Ovary (tissue), 9 donors: ENCODE results near the gene IDE. TPM values are rescaled to one million over a fixed set of nuclear protein-coding genes. Genes with fewer than 3 reads are reported as not detected.

Experiments
- DNase-seq, 5 donors: peaks; one replicate each; pipeline ENCODE4 v3.0.0-alpha.2; 2019 to 2020
- H3K27ac ChIP-seq, 2 donors: fragments of 200-600 bp; one replicate each; pipeline versions ENCODE4 v1.5.1 to v1.8.0; 2019 to 2022
- H3K27me3 ChIP-seq: fragments of 200-600 bp; one replicate; pipeline ENCODE4 v1.8.0; 2022
- H3K36me3 ChIP-seq: fragments of 200-600 bp; sonication (generic); one replicate; pipeline ENCODE4 v1.5.1; 2019
- H3K4me1 ChIP-seq: one replicate; pipeline ENCODE4 v1.8.1; 2013; ENCODE audit warnings: mild to moderate bottlenecking, moderate library complexity; ENCODE audit not compliant: insufficient read depth
- H3K4me3 ChIP-seq: fragments of 200-600 bp; sonication (generic); one replicate; pipeline ENCODE4 v1.5.1; 2017
- H3K9me3 ChIP-seq, 2 donors: fragments of 200-600 bp in 1 of 2; sonication (generic) in 1 of 2; one replicate each; pipeline versions ENCODE4 v1.5.1 to v1.8.1; 2013 to 2019; ENCODE audit warnings: mild to moderate bottlenecking in 1 of 2, moderate library complexity in 1 of 2
- CTCF ChIP-seq, 3 donors: fragments of 450-650 bp in 2 of 3; fragments of 200-600 bp in 1 of 3; IDR thresholded peaks; one replicate each; pipeline versions ENCODE4 v1.5.1 to v1.8.0; 2016 to 2022; ENCODE audit warnings: antibody characterized with exemption in 3 of 3, mild to moderate bottlenecking in 1 of 3
- EP300 ChIP-seq: sonication (generic); formaldehyde crosslinking; IDR thresholded peaks from one replicate; pipeline ENCODE4 v1.6.1; 2017; ENCODE audit warnings: antibody characterized with exemption
- POLR2A ChIP-seq: fragments of 450-650 bp; IDR thresholded peaks from one replicate; pipeline ENCODE4 v1.6.1; 2017; ENCODE audit warnings: antibody characterized with exemption, mild to moderate bottlenecking, moderate library complexity
- WGBS, 3 donors: extraction: QIAGEN DNeasy Blood & Tissue Kit in 1 of 3; methylation state at CpG; one replicate each; pipeline versions ENCODE4 v1.1.5 to v1.1.7; 2013 to 2017; 5-methylcytosine and 5-hydroxymethylcytosine counted together
- intact Hi-C, 4 donors: fragments of 100-400 bp; cut with DNase I; formaldehyde crosslinking; loops; one replicate each; pipeline versions ENCODE4 v1.11.0 to v1.15.1; 2022 to 2023
- polyA plus RNA-seq, 2 donors: library from polyadenylated mRNA; stranded (reverse); fragments of 200-250 nt in 1 of 2; fragments of 350-450 nt in 1 of 2; fragmentation: Illumina TruSeq in 1 of 2; extraction: RNeasy Lipid Tissue Mini Kit (QIAGEN cat#74804) in 1 of 2; gene quantifications; one replicate each; pipeline ENCODE4 v1.2.3, GENCODE V29; 2013 to 2014
- total RNA-seq, 7 donors: library from RNA; depleted of rRNA in 2 of 7; stranded (reverse); fragments of >200 nt in 2 of 7; fragmentation: NEBNext Ultra II Directional in 3 of 7; extraction: Animal tissue kit (Norgen Biotek cat#: 25700) in 3 of 7; gene quantifications; one replicate each; pipeline versions ENCODE4 v1.1.0 to v1.2.4, GENCODE V29; 2016 to 2023
- donor health status: DM: no; HTN: no; CAD: no; lungs with moderate emphysema.
- donor health status: DM: no; HTN: no; CAD: no.
- donor health status: Bipolar disorder and iron deficiency.
- donor health status: DM: yes; HTN: yes; CAD: no.
- donor health status: DM: no; HTN: no; CAD: no.
- donor health status: DM: yes; HTN: yes; CAD: no.

The IDE gene
- total and polyA plus RNA-seq, 9 donors, result 5.8 to 34.1 (median 19.5) TPM

GRCh38 chr10:92478536-92478935 lies 95.4 kb downstream of the IDE start:
- Histone ChIP-seq H3K4me3 (no peak overlapping the region), H3K4me1 (no peaks in the 10 kb centered on the region), H3K9me3 (no peaks in the 10 kb centered on the region), H3K27ac (no peak overlapping the region), H3K36me3 (no peaks in the 10 kb centered on the region), H3K27me3 (no peaks in the 10 kb centered on the region)
- intact Hi-C loops, result no loop called here
- no peak for DNase-seq
- TF ChIP-seq POLR2A (no peak), EP300 (no peak), CTCF (IDR thresholded peaks at IDR 0.05) (no peak)
- 93 to 95% (median 94%) methylated on average over 5 of the region's 5 CpGs for WGBS, 3 donors

DNA sequence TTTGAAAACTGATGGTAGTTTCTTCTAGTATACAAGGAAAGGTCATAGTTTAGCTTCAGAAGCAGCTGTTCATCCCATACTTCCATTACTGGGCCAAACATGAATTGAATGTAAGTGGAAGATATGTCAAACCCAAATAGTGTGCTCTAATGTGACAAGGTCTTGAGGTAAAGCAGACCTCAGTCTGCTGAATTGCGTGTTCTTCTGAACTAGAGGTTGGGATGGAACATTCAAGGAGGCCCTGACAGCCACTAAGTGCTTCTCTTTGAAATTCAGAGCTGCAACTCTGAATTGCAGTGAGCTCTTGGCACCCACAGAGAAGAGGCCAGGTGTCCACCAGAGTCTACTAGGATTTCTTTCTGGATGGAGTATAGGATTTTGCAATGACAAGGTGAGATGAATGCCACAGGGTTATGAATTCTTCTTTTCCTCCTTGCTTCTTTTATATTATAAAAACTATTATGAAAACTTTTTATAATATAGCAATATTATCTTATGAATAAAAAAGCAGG lies 98.5 kb downstream of the IDE start:
- H3K36me3 ChIP-seq, result no peaks in the 10 kb centered on the region

GRCh38 chr10:92470026-92470425 lies 103.9 kb downstream of the IDE start:
- intact Hi-C loops, result no loop called here
- TF ChIP-seq EP300 (no peak), CTCF (IDR thresholded peaks at IDR 0.05) (no peak), POLR2A (no peak)
- H3K36me3 ChIP-seq, result no peaks in the 10 kb centered on the region
- H3K27me3 ChIP-seq, result no peaks in the 10 kb centered on the region
- DNase-seq, result no peak
- H3K4me3 ChIP-seq, result no peak overlapping the region
- no peaks in the 10 kb centered on the region for H3K4me1 ChIP-seq
- WGBS, 3 donors, result 95 to 97% (median 96%) methylated on average over 3 of the region's 3 CpGs
- H3K27ac ChIP-seq, result no peak overlapping the region
- H3K9me3 ChIP-seq, result no peaks in the 10 kb centered on the region

More for the DNA sequence above, 98.5 kb downstream of the IDE start:
- no peak overlapping the region for H3K27ac ChIP-seq
- DNase-seq, result no peak
- no peaks in the 10 kb centered on the region for H3K4me1 ChIP-seq
- H3K4me3 ChIP-seq, result no peak overlapping the region
- intact Hi-C loops, result no loop called here
- 93 to 100% (median 100%) methylated on average over 1 of the region's 1 CpG for WGBS, 3 donors
- TF ChIP-seq POLR2A (no peak), CTCF (IDR thresholded peaks at IDR 0.05) (no peak), EP300 (no peak)
- H3K9me3 ChIP-seq, result no peaks in the 10 kb centered on the region
- no peaks in the 10 kb centered on the region for H3K27me3 ChIP-seq

DNA sequence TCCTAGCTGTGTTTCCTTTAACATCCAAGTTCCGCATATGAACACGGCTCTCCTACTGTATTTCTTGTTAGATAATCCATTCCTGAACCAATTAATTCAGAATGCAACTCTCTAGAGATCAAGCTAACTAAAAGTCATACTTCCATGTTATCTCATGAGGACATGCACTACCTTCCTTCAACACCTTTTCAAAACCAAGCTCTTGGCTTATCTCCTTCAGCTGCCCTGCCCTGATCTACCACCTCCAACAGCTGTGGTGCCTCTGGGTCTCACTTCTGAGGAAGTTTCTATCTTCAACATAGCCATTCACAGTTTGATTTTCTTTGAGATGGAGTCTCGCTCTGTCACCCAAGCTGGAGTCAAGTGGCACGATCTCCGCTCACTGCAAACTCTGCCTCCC lies 109.5 kb downstream of the IDE start:
- WGBS, 3 donors, result 77 to 90% (median 86%) methylated on average over 5 of the region's 5 CpGs
- no peaks in the 10 kb centered on the region for H3K27me3 ChIP-seq
- DNase-seq, result no peak
- no peak overlapping the region for H3K27ac ChIP-seq
- intact Hi-C loops, result no loop called here
- H3K36me3 ChIP-seq, result no peaks in the 10 kb centered on the region
- no peak overlapping the region for H3K4me3 ChIP-seq
- H3K4me1 ChIP-seq, result no peaks in the 10 kb centered on the region
- H3K9me3 ChIP-seq, result no peaks in the 10 kb centered on the region
- TF ChIP-seq EP300, result no peak
- TF ChIP-seq CTCF (IDR thresholded peaks at IDR 0.05), result no peak
- TF ChIP-seq POLR2A, result no peak
